Progenitor cell of endocrine pancreas (in vitro differentiated cells): Measurements from ENCODE around the gene SCAANT1. TPM values are rescaled to one million over a fixed set of nuclear protein-coding genes. Genes with fewer than 3 reads are reported as not detected.

Experiments used
- DNase-seq: peaks from one replicate; pipeline ENCODE4 v3.0.0; 2021; ENCODE audit warnings: low spot score; ENCODE audit not compliant: unreplicated experiment
- H3K27ac Mint-ChIP-seq: 2 replicates; pipeline ENCODE4 v1.8.0; 2021; ENCODE audit warnings: mild to moderate bottlenecking, moderate library complexity, mixed read lengths
- H3K27me3 Mint-ChIP-seq: 2 replicates; pipeline ENCODE4 v1.8.0; 2021; ENCODE audit warnings: mixed read lengths
- H3K36me3 Mint-ChIP-seq: 2 replicates; pipeline ENCODE4 v1.8.0; 2022; ENCODE audit warnings: mixed read lengths; ENCODE audit not compliant: insufficient read depth
- H3K4me1 Mint-ChIP-seq: 2 replicates; pipeline ENCODE4 v1.8.0; 2021; ENCODE audit warnings: low read depth, mixed read lengths
- H3K4me3 Mint-ChIP-seq: 2 replicates; pipeline ENCODE4 v1.8.0; 2021; ENCODE audit warnings: low read depth, mild to moderate bottlenecking, moderate library complexity, mixed read lengths
- H3K9me3 Mint-ChIP-seq: 2 replicates; pipeline ENCODE4 v1.8.0; 2021; ENCODE audit warnings: low read depth, mixed read lengths
- total RNA-seq: library from RNA; stranded (reverse); gene quantifications from 2 replicates; pipeline ENCODE4 v1.2.1, GENCODE V29; 2021
- TF ChIP-seq, protein P1 (sequence below): fragments of 200-600 bp; sonication (generic); IDR thresholded peaks from one replicate; pipeline ENCODE4 v1.5.0; 2021; ENCODE audit warnings: antibody characterized with exemption, mild to moderate bottlenecking; ENCODE audit not compliant: unreplicated experiment

SCAANT1 gene
- total RNA-seq, 1 donor from 2014 or later = not detected

DNA sequence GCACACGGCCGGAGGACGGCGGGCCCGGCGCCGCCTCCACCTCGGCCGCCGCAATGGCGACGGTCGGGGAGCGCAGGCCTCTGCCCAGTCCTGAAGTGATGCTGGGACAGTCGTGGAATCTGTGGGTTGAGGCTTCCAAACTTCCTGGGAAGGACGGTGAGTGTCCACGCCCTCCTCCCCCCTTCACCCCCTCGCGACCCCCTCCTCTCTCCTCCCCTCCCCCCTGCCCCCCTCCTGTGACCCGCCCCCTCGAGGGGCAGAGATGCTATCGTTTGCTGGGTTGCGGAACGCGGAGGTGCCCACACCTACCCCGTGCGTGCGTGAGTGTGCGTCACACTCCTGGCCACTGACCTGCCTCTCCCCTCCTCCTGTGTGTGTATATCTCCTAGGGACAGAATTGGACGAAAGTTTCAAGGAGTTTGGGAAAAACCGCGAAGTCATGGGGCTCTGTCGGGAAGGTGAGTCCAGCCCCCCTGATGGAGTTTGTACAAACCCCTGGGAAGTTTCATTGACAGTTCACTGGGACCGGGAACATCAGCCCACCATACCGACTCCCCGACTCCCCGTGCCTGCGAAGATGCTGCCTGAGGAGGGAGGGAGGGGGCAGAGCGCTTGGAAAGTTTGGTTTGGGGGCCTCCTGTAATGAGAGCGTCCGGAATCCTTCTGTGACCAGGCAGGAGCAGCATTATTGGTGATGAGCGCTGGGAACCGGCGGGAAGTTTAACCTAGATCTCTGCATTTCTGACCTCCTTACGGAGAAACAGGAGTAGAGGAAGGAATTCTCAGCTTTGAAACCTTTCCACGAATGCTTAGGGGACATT lies 795 bp upstream of the SCAANT1 start:
- TF ChIP-seq, protein P1, sequence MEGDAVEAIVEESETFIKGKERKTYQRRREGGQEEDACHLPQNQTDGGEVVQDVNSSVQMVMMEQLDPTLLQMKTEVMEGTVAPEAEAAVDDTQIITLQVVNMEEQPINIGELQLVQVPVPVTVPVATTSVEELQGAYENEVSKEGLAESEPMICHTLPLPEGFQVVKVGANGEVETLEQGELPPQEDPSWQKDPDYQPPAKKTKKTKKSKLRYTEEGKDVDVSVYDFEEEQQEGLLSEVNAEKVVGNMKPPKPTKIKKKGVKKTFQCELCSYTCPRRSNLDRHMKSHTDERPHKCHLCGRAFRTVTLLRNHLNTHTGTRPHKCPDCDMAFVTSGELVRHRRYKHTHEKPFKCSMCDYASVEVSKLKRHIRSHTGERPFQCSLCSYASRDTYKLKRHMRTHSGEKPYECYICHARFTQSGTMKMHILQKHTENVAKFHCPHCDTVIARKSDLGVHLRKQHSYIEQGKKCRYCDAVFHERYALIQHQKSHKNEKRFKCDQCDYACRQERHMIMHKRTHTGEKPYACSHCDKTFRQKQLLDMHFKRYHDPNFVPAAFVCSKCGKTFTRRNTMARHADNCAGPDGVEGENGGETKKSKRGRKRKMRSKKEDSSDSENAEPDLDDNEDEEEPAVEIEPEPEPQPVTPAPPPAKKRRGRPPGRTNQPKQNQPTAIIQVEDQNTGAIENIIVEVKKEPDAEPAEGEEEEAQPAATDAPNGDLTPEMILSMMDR = no peak
- no peaks in the 10 kb centered on the region for H3K9me3 Mint-ChIP-seq
- peak; percentile 17 for DNase-seq
- peaks cover 22% of the 10 kb centered on the region for H3K36me3 Mint-ChIP-seq
- peak overlapping the region; percentile 86 for H3K4me3 Mint-ChIP-seq
- H3K4me1 Mint-ChIP-seq = peaks cover 17% of the 10 kb centered on the region
- peak overlapping the region; percentile 94 for H3K27ac Mint-ChIP-seq
- H3K27me3 Mint-ChIP-seq = no peaks in the 10 kb centered on the region

DNA sequence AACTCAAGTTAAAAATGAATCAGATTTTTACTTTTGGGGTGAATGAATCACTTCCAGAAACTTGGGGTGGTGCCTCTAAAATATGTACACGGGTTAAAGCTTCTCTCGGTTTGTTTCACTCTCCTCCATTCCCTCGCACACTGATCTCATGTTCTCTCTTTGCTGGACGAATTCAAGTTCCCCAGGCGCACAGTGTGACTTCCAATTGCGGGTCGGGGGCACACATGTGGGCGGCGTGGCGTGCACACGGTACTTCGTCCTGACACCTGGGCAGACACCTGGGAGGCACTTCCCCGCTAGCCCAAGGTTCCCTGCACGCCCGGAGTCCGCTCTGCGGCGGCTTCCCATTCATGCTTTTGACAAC lies 692 bp downstream of the SCAANT1 start:
- peaks cover 9% of the 10 kb centered on the region for H3K36me3 Mint-ChIP-seq
- TF ChIP-seq, protein P1 = no peak
- peak overlapping the region; percentile 91 for H3K27ac Mint-ChIP-seq
- H3K4me3 Mint-ChIP-seq = peak overlapping the region; percentile 84
- H3K4me1 Mint-ChIP-seq = peaks cover 17% of the 10 kb centered on the region
- DNase-seq = no peak
- H3K27me3 Mint-ChIP-seq = no peaks in the 10 kb centered on the region
- H3K9me3 Mint-ChIP-seq = no peaks in the 10 kb centered on the region

DNA sequence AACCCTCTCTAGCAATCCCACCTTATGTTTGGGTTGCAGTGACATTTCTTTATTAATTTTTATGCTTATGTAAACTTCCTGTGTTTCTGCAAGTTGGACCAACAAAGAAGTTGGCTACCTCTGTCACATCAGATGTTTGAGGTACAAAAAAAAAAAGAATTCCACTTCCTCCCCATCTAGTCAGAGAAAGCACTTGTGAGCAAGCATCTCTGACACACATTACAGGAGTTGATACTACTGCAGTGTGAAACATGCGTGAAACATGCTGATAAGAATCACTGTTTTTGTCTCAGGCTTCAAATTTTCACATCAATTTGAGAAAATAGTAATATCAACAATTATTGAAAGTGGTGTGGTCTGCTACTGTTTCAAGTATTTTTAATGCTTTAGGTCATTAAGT lies 1.3 kb downstream of the SCAANT1 start:
- Mint-ChIP-seq H3K27ac (peak overlapping the region; percentile 92), H3K36me3 (peaks cover 6% of the 10 kb centered on the region), H3K27me3 (no peaks in the 10 kb centered on the region), H3K9me3 (no peaks in the 10 kb centered on the region), H3K4me3 (peak overlapping the region; percentile 84), H3K4me1 (peaks cover 17% of the 10 kb centered on the region)
- DNase-seq = no peak
- TF ChIP-seq, protein P1 = no peak

DNA sequence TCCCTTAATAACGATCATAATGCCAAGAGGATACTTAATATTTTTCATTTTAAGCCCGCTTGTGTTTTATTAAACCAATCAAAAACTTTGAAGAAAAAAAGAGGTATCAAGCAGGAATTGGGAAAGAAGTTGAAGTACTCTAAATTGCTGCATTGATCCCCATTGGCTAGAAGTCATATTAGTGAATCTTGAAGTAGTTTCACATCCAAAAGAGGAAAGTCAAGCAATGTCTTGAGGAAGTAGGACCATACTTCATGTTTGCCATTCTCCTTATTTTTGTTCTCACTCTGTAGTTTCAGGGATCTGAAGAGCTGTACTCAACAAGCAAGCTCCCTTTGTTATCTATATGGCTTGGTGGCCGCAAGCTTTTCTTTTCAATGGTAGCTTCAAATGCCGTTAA lies 2.2 kb downstream of the SCAANT1 start:
- DNase-seq = no peak
- no peaks in the 10 kb centered on the region for H3K9me3 Mint-ChIP-seq
- peaks cover 4% of the 10 kb centered on the region for H3K36me3 Mint-ChIP-seq
- peaks cover 17% of the 10 kb centered on the region for H3K4me1 Mint-ChIP-seq
- TF ChIP-seq, protein P1 = no peak
- H3K4me3 Mint-ChIP-seq = no peak overlapping the region
- H3K27me3 Mint-ChIP-seq = no peaks in the 10 kb centered on the region
- no peak overlapping the region for H3K27ac Mint-ChIP-seq

DNA sequence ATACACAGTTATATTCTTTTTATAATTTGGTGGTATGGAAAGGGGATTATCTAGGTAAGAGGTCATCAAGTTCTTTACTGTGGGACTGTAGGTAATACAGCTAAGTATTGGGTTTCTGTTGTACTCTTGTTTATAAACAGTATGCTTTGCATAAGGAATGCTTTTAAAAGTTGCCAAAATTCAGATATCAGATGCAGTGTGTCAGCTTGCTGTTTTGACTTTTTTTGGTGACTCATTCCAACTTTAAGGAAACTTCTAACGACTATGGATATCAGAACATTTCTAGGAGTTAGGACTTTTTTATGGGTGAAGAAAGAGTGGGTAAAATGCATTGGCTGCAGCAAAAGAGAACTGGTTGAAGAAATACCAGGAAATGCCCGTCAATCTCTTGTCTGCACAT lies 2.8 kb downstream of the SCAANT1 start:
- Mint-ChIP-seq H3K9me3 (no peaks in the 10 kb centered on the region), H3K4me3 (no peak overlapping the region), H3K27ac (no peak overlapping the region), H3K36me3 (peaks cover 3% of the 10 kb centered on the region), H3K27me3 (no peaks in the 10 kb centered on the region), H3K4me1 (peaks cover 19% of the 10 kb centered on the region)
- DNase-seq = no peak
- TF ChIP-seq, protein P1 = no peak
